NCI-H2107 (cell line): ENCODE data around the gene SCGB3A1.

Experiments
- DNase-seq: peaks from one replicate; lab custom pipeline; 2025; lab: John Stamatoyannopoulos, UW

Gene SCGB3A1

GRCh38 chr5:180586870-180587269 is 4.4 kb downstream of the SCGB3A1 start:
- no peak for DNase-seq

- no peak for DNase-seq
Measured at GRCh38 chr5:180586204-180586603, 5.1 kb downstream of the SCGB3A1 start.

GRCh38 chr5:180583738-180584137 is 7.6 kb downstream of the SCGB3A1 start:
- DNase-seq: no peak

GRCh38 chr5:180580681-180581080 is 10.6 kb downstream of the SCGB3A1 start:
- no peak for DNase-seq

GRCh38 chr5:180575571-180575970 is 15.7 kb downstream of the SCGB3A1 start:
- no peak for DNase-seq

GRCh38 chr5:180568914-180569313 is 22.4 kb downstream of the SCGB3A1 start:
- no peak for DNase-seq

GRCh38 chr5:180563994-180564393 is 27.3 kb downstream of the SCGB3A1 start:
- no peak for DNase-seq

GRCh38 chr5:180558232-180558631 is 33.1 kb downstream of the SCGB3A1 start:
- no peak for DNase-seq

GRCh38 chr5:180557217-180557809 is 34.0 kb downstream of the SCGB3A1 start:
- no peak for DNase-seq

GRCh38 chr5:180555168-180555921 is 36.0 kb downstream of the SCGB3A1 start:
- no peak for DNase-seq

GRCh38 chr5:180553530-180553929 is 37.8 kb downstream of the SCGB3A1 start:
- no peak for DNase-seq

GRCh38 chr5:180548563-180548962 is 42.7 kb downstream of the SCGB3A1 start:
- DNase-seq: no peak

- DNase-seq: no peak
Measured at GRCh38 chr5:180545248-180545647, 46.1 kb downstream of the SCGB3A1 start.

- no peak for DNase-seq
Measured at GRCh38 chr5:180541710-180542109, 49.6 kb downstream of the SCGB3A1 start.
